Measurements from ENCODE around the gene MYLK. TPM values are rescaled to one million over a fixed set of nuclear protein-coding genes. Genes with fewer than 3 reads are reported as not detected.

MYLK gene
- total and polyA plus RNA-seq, 8 donors = 35.1 to 916 (median 340) TPM

DNA sequence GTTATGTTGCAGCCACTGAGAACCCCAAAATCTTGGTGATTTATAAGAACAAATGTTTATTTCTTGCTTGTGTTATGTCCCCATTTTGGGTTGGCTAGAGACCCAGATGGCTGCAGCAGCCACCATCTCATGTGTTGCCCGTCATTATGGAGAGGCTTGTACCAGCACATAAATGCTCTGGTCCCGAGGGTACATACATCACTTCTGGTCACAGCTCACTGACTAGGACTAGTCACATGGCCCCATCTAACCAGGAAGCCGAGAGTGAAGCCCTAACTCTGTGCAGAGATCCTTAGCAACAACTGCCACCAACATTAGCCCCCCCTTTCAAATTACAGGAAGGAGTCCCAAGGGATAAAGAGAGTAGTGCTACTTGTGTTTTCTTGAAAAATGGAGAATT, 273.8 kb downstream of the MYLK start:
- Histone ChIP-seq H3K9me3 (no peaks in the 10 kb centered on the region), H3K27me3 (no peaks in the 10 kb centered on the region), H3K27ac (peak overlapping the region in 1 of 5 donors; percentile 9), H3K36me3 (peaks cover 0 to 33% (median 32%) of the 10 kb centered on the region in 4 donors), H3K4me3 (no peak overlapping the region), H3K4me1 (peaks cover 0 to 35% (median 13%) of the 10 kb centered on the region in 4 donors)
- no peak for DNase-seq
- no peak for TF ChIP-seq EP300 (IDR thresholded peaks at IDR 0.05)
- TF ChIP-seq POLR2A (IDR thresholded peaks at IDR 0.05) = no peak
- no peak for TF ChIP-seq CTCF (IDR thresholded peaks at IDR 0.05)
- TF ChIP-seq POLR2AphosphoS5 (IDR thresholded peaks at IDR 0.05) = no peak
- 65 to 92% (median 88%) methylated on average over 3 of the region's 3 CpGs for WGBS, 5 donors
- intact Hi-C loops (cut with DNase I; ENCODE audit: low total_unique reads) = no loop called here

DNA sequence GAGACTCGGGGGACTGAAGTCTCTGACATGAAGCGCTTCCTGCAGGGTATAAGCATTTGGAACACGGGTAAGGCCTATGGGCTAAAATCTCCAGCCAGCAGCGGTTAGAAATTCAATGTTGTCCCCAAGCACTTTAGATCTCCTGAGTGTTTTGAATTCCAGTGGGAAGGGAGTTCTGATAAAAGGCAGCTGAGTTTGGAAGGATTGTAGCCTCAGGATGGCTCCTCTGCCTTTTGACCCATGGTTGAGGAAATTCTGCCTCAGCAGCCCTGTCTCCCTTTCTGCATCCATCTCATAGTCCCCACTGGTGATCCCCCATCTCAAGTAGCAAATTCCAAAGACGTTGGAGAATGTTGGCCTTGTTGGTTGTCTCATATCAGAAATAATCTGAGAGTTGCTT, 275.1 kb downstream of the MYLK start:
- 70 to 94% (median 82%) methylated on average over 5 of the region's 5 CpGs for WGBS, 5 donors
- intact Hi-C loops (cut with DNase I; ENCODE audit: low total_unique reads) = no loop called here
- peaks cover 0 to 29% (median 23%) of the 10 kb centered on the region in 4 donors for H3K36me3 ChIP-seq

DNA sequence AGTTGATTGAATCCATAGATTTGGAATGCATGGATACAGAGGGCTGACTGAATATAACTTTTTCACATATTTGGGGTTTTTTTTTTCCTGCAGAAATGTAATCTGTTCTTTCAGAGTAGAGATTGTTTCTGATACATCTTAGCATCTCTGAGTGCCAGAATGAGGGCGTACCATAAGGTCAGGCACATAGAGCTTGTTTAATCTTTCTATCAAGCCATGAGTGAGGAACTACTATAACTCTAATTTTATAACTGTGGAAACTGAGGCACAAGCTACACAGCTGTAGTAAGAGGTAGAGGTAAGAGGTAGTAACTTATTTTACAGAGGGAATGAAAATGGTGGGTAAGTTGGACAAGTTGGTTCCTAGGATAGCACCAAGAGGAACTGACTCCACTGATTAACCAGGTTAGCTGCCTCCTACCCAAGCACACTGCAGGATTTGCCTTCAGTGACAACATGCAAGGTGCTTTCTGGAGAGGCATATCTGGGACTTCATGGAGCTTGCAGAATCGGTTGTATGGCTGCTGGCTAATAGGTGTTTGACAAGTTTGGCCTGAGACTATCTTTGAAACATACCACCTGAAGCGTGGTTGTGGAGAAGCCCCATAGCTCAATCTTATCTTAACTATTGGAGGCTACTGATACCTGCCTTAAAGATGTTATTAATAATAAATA, 275.7 kb downstream of the MYLK start:
- H3K4me1 ChIP-seq = peaks cover 0 to 34% (median 15%) of the 10 kb centered on the region in 4 donors
- no peak for TF ChIP-seq EP300 (IDR thresholded peaks at IDR 0.05)
- TF ChIP-seq CTCF (IDR thresholded peaks at IDR 0.05) = no peak
- no peak for TF ChIP-seq POLR2AphosphoS5 (IDR thresholded peaks at IDR 0.05)
- TF ChIP-seq POLR2A (IDR thresholded peaks at IDR 0.05) = no peak
- no peak for DNase-seq
- intact Hi-C loops (cut with DNase I; ENCODE audit: low total_unique reads) = no loop called here
- H3K36me3 ChIP-seq = peaks cover 0 to 22% (median 18%) of the 10 kb centered on the region in 4 donors
- H3K4me3 ChIP-seq = no peak overlapping the region
- WGBS, 5 donors = 64 to 84% (median 76%) methylated on average over 3 of the region's 3 CpGs
- no peaks in the 10 kb centered on the region for H3K9me3 ChIP-seq
- H3K27me3 ChIP-seq = no peaks in the 10 kb centered on the region
- H3K27ac ChIP-seq = no peak overlapping the region

More for the DNA sequence above, 275.1 kb downstream of the MYLK start:
- DNase-seq = no peak
- no peaks in the 10 kb centered on the region for H3K27me3 ChIP-seq
- H3K9me3 ChIP-seq = no peaks in the 10 kb centered on the region
- H3K4me3 ChIP-seq = no peak overlapping the region
- TF ChIP-seq CTCF (IDR thresholded peaks at IDR 0.05) (no peak), EP300 (IDR thresholded peaks at IDR 0.05) (no peak), POLR2AphosphoS5 (IDR thresholded peaks at IDR 0.05) (no peak), POLR2A (IDR thresholded peaks at IDR 0.05) (no peak)
- H3K27ac ChIP-seq = no peak overlapping the region
- peaks cover 0 to 34% (median 19%) of the 10 kb centered on the region in 4 donors for H3K4me1 ChIP-seq

- no peak for DNase-seq
- peaks cover 0 to 44% (median 14%) of the 10 kb centered on the region in 4 donors for H3K4me1 ChIP-seq
- peak overlapping the region in 2 of 5 donors; percentile 26 to 72 for H3K27ac ChIP-seq
- intact Hi-C loops (cut with DNase I; ENCODE audit: low total_unique reads) = no loop called here
- no peaks in the 10 kb centered on the region for H3K27me3 ChIP-seq
- no peak overlapping the region for H3K4me3 ChIP-seq
- no peak for TF ChIP-seq CTCF (IDR thresholded peaks at IDR 0.05)
- no peak for TF ChIP-seq EP300 (IDR thresholded peaks at IDR 0.05)
- no peak for TF ChIP-seq POLR2A (IDR thresholded peaks at IDR 0.05)
- TF ChIP-seq POLR2AphosphoS5 (IDR thresholded peaks at IDR 0.05) = no peak
- no peaks in the 10 kb centered on the region for H3K9me3 ChIP-seq
- peaks cover 0 to 6% (median 6%) of the 10 kb centered on the region in 4 donors for H3K36me3 ChIP-seq
These were observed 277.6 kb downstream of the MYLK start for GRCh38 chr3:123606527-123606926.

All from stomach (tissue), 9 donors.